Lung (tissue), 12 donors: ENCODE results near the gene AASDH. TPM values are rescaled to one million over a fixed set of nuclear protein-coding genes. Genes with fewer than 3 reads are reported as not detected.

ENCODE experiments used
- ATAC-seq: fragments of 200-7000 bp; cut with Tn5 transposase; one replicate; pipeline ENCODE4 v1.9.1; 2020; ENCODE audit warnings: moderate number of reproducible peaks; ENCODE audit not compliant: insufficient read depth, low FRiP score
- DNase-seq, 3 donors: peaks; one replicate each; pipeline ENCODE4 v3.0.0-alpha.2; 2013 to 2017
- H3K27ac ChIP-seq, 2 donors: one replicate each; pipeline ENCODE4 v1.5.1; 2013; ENCODE audit warnings: mild to moderate bottlenecking in 2 of 2, moderate library complexity in 2 of 2, control low read depth in 1 of 2, inconsistent platforms in 1 of 2, low read depth in 1 of 2, low read length in 1 of 2
- H3K27me3 ChIP-seq, 3 donors: one replicate each; pipeline ENCODE4 v1.5.1; 2013; ENCODE audit warnings: low read length in 2 of 3; ENCODE audit not compliant: control insufficient read depth in 3 of 3, insufficient read depth in 3 of 3
- H3K36me3 ChIP-seq, 4 donors: one replicate each; pipeline ENCODE4 v1.5.1; 2013; ENCODE audit warnings: low read length in 4 of 4, mild to moderate bottlenecking in 1 of 4, moderate library complexity in 1 of 4; ENCODE audit not compliant: control insufficient read depth in 4 of 4, insufficient read depth in 4 of 4
- H3K4me1 ChIP-seq, 5 donors: one replicate each; pipeline ENCODE4 v1.5.1; 2013; ENCODE audit warnings: low read length in 5 of 5, mild to moderate bottlenecking in 2 of 5, moderate library complexity in 1 of 5; ENCODE audit not compliant: control insufficient read depth in 5 of 5, insufficient read depth in 5 of 5
- H3K4me3 ChIP-seq: one replicate; pipeline ENCODE4 v1.5.1; 2013; ENCODE audit warnings: mild to moderate bottlenecking, control low read depth, moderate library complexity
- H3K9ac ChIP-seq, 2 donors: one replicate each; pipeline ENCODE4 v1.5.1; 2013; ENCODE audit warnings: low read length in 2 of 2, control low read depth in 1 of 2; ENCODE audit not compliant: insufficient read depth in 1 of 2
- H3K9me3 ChIP-seq, 4 donors: one replicate each; pipeline ENCODE4 v1.5.1; 2013; ENCODE audit warnings: low read length in 3 of 4, mild to moderate bottlenecking in 1 of 4, moderate library complexity in 1 of 4; ENCODE audit not compliant: control insufficient read depth in 4 of 4, insufficient read depth in 3 of 4
- CTCF ChIP-seq: IDR thresholded peaks from 2 replicates; pipeline ENCODE4 v1.5.1; 2012; ENCODE audit warnings: mild to moderate bottlenecking; ENCODE audit errors: control extremely low read depth, extremely low read depth
- WGBS, 2 donors: extraction: QIAGEN DNeasy Blood & Tissue Kit; methylation state at CpG; one replicate each; pipeline ENCODE4 v1.1.7; 2013; 5-methylcytosine and 5-hydroxymethylcytosine counted together
- polyA plus RNA-seq, 2 donors: library from polyadenylated mRNA; stranded (reverse); fragments of 200-250 nt; gene quantifications; one replicate each; pipeline ENCODE4 v1.2.1, GENCODE V29; 2013
- total RNA-seq, 2 donors: library from RNA; depleted of rRNA in 1 of 2; stranded (reverse); fragments of >200 nt in 1 of 2; gene quantifications; one replicate each; pipeline ENCODE4 v1.2.1, GENCODE V29; 2014 to 2021
- donor health status: control.
- donor health status: control.
- donor health status: Bipolar disorder and iron deficiency.
- donor health status: healthy.
- donor health status: DM: yes; HTN: yes; CAD: no.

AASDH gene
- total and polyA plus RNA-seq, 4 donors = 2.4 to 23.4 (median 7.2) TPM

- peak overlapping the region; percentile 72 to 75 for H3K9ac ChIP-seq
- ATAC-seq (no peak), DNase-seq (peak; percentile 62 to 76 (median 75))
- H3K27ac ChIP-seq = peak overlapping the region; percentile 74 to 98
- 2% methylated on average over 15 of the region's 15 CpGs for WGBS, 2 donors
- no peaks in the 10 kb centered on the region for H3K9me3 ChIP-seq
- no peak for TF ChIP-seq CTCF
- peak overlapping the region; percentile 83 for H3K4me3 ChIP-seq
- H3K4me1 ChIP-seq = peaks cover 0 to 9% (median 2%) of the 10 kb centered on the region in 5 donors
- H3K36me3 ChIP-seq = no peaks in the 10 kb centered on the region
- no peaks in the 10 kb centered on the region for H3K27me3 ChIP-seq
Observed at GRCh38 chr4:56434599-56435139, 47.4 kb upstream of the AASDH start.

- no peak for TF ChIP-seq CTCF
- no peak overlapping the region for H3K9ac ChIP-seq
- H3K4me3 ChIP-seq = no peak overlapping the region
- ATAC-seq (no peak), DNase-seq (no peak)
- H3K9me3 ChIP-seq = no peaks in the 10 kb centered on the region
- H3K36me3 ChIP-seq = no peaks in the 10 kb centered on the region
- H3K27ac ChIP-seq = no peak overlapping the region
- H3K27me3 ChIP-seq = no peaks in the 10 kb centered on the region
- H3K4me1 ChIP-seq = peaks cover 0 to 9% (median 2%) of the 10 kb centered on the region in 5 donors
Observed at GRCh38 chr4:56433280-56433679, 46.0 kb upstream of the AASDH start.

GRCh38 chr4:56430203-56430602 lies 42.9 kb upstream of the AASDH start:
- H3K9ac ChIP-seq = no peak overlapping the region
- WGBS, 2 donors = 98% methylated on average over 2 of the region's 2 CpGs
- no peaks in the 10 kb centered on the region for H3K27me3 ChIP-seq
- no peak overlapping the region for H3K27ac ChIP-seq
- TF ChIP-seq CTCF = no peak
- H3K4me3 ChIP-seq = no peak overlapping the region
- no peak for DNase-seq
- no peaks in the 10 kb centered on the region for H3K36me3 ChIP-seq
- no peaks in the 10 kb centered on the region for H3K9me3 ChIP-seq
- peaks cover 0 to 9% (median 0%) of the 10 kb centered on the region in 5 donors for H3K4me1 ChIP-seq
- ATAC-seq = no peak

- no peak overlapping the region for H3K27ac ChIP-seq
- WGBS, 2 donors = 95 to 98% methylated on average over 1 of the region's 1 CpG
- H3K36me3 ChIP-seq = no peaks in the 10 kb centered on the region
- H3K4me3 ChIP-seq = no peak overlapping the region
- H3K27me3 ChIP-seq = no peaks in the 10 kb centered on the region
- no peak for TF ChIP-seq CTCF
- no peak overlapping the region for H3K9ac ChIP-seq
- no peaks in the 10 kb centered on the region for H3K4me1 ChIP-seq
- ATAC-seq (no peak), DNase-seq (no peak)
- H3K9me3 ChIP-seq = no peaks in the 10 kb centered on the region
Observed at GRCh38 chr4:56427179-56427578, 39.9 kb upstream of the AASDH start.
